CD4-positive, alpha-beta T cell treated with Interferon gamma for 1 hour (primary cell): ENCODE measurements around the gene DDA1.
A peak's percentile ranks its signal among the peaks of the same experiment; 100 is the strongest.

Experiments used
- DNase-seq: peaks from one replicate; pipeline ENCODE4 v3.0.0-alpha.2; 2020

The DDA1 gene

GRCh38 chr19:17330262-17331044 is 21.1 kb downstream of the DDA1 start:
- DNase-seq = no peak

GRCh38 chr19:17331045-17331558 is 21.7 kb downstream of the DDA1 start:
- DNase-seq = no peak

GRCh38 chr19:17332360-17332676 is 23.0 kb downstream of the DDA1 start:
- DNase-seq = no peak

- DNase-seq = peak; percentile 64
These were observed 23.6 kb downstream of the DDA1 start for GRCh38 chr19:17332677-17333581.

GRCh38 chr19:17333611-17334413 is 24.4 kb downstream of the DDA1 start:
- DNase-seq = peak; percentile 67

GRCh38 chr19:17334414-17335409 is 25.3 kb downstream of the DDA1 start, which contains the start of gene ANO8:
Gene ANO8 (minus strand): TSS chr19:17334855. CDS start chr19:17334670, 185 bp downstream.
- peak; percentile 95 for DNase-seq

- no peak for DNase-seq
These were observed 26.2 kb downstream of the DDA1 start for GRCh38 chr19:17335575-17335974.

GRCh38 chr19:17336872-17337674 is 27.7 kb downstream of the DDA1 start, which contains the start of gene GTPBP3:
Gene GTPBP3 (plus strand): TSS chr19:17337553. CDS start chr19:17337612, 59 bp downstream.
- DNase-seq = peak; percentile 96

- DNase-seq = no peak
These were observed 28.5 kb downstream of the DDA1 start for GRCh38 chr19:17337675-17338432.

GRCh38 chr19:17338433-17339078 is 29.2 kb downstream of the DDA1 start:
- no peak for DNase-seq

GRCh38 chr19:17339088-17339741 is 29.9 kb downstream of the DDA1 start:
- DNase-seq = no peak

- DNase-seq = no peak
These were observed 31.0 kb downstream of the DDA1 start for GRCh38 chr19:17340302-17340870.

GRCh38 chr19:17340871-17341357 is 31.6 kb downstream of the DDA1 start:
- DNase-seq = no peak

- no peak for DNase-seq
These were observed 32.0 kb downstream of the DDA1 start for GRCh38 chr19:17341386-17341785.

- no peak for DNase-seq
These were observed 32.5 kb downstream of the DDA1 start for GRCh38 chr19:17341845-17342244.

- DNase-seq = peak; percentile 68
These were observed 36.8 kb downstream of the DDA1 start for GRCh38 chr19:17346109-17346671.

- DNase-seq = no peak
These were observed 38.0 kb downstream of the DDA1 start for GRCh38 chr19:17347361-17347760.

GRCh38 chr19:17347877-17348276 is 38.5 kb downstream of the DDA1 start:
- no peak for DNase-seq
